Gastrocnemius medialis (tissue), 4 donors: Measurements from ENCODE around the gene PLA2R1. TPM values are rescaled to one million over a fixed set of nuclear protein-coding genes. Genes with fewer than 3 reads are reported as not detected.

Source experiments
- ATAC-seq, 2 donors: fragments of 150-250 bp; one replicate each; pipeline ENCODE4 v1.9.1; 2016
- DNase-seq, 2 donors: peaks; one replicate each; pipeline ENCODE4 v3.0.0-alpha.2; 2019
- H3K27ac ChIP-seq, 4 donors: fragments of 200-600 bp; sonication (generic); 1 replicate in 1 of 4; 2 replicates in 3 of 4; pipeline ENCODE4 v1.5.1; 2016 to 2018; ENCODE audit warnings: mild to moderate bottlenecking in 2 of 4, moderate library complexity in 1 of 4
- H3K27me3 ChIP-seq, 3 donors: fragments of 200-600 bp; sonication (generic) in 2 of 3; 1 replicate in 1 of 3; 2 replicates in 2 of 3; pipeline versions ENCODE4 v1.5.1 to v1.6.0; 2016 to 2019; ENCODE audit warnings: mild to moderate bottlenecking in 1 of 3, moderate library complexity in 1 of 3
- H3K36me3 ChIP-seq, 2 donors: fragments of 200-600 bp; sonication (generic) in 1 of 2; one replicate each; pipeline ENCODE4 v1.5.1; 2017 to 2018
- H3K4me1 ChIP-seq, 2 donors: fragments of 200-600 bp; sonication (generic) in 1 of 2; one replicate each; pipeline ENCODE4 v1.5.1; 2016 to 2017; ENCODE audit warnings: mild to moderate bottlenecking in 2 of 2
- H3K4me3 ChIP-seq, 4 donors: fragments of 200-600 bp; sonication (generic) in 3 of 4; 1 replicate in 1 of 4; 2 replicates in 3 of 4; pipeline ENCODE4 v1.5.1; 2016 to 2019; ENCODE audit warnings: mild to moderate bottlenecking in 2 of 4
- H3K9me3 ChIP-seq, 3 donors: fragments of 200-600 bp; sonication (generic) in 2 of 3; 1 replicate in 1 of 3; 2 replicates in 2 of 3; pipeline ENCODE4 v1.5.1; 2016 to 2019
- POLR2A ChIP-seq, 2 donors: fragments of 450-650 bp; IDR thresholded peaks; one replicate each; pipeline ENCODE4 v1.6.1; 2017; ENCODE audit warnings: antibody characterized with exemption in 2 of 2, mild to moderate bottlenecking in 2 of 2, moderate library complexity in 2 of 2
- in situ Hi-C, 4 donors: fragments of 200-750 bp; cut with MboI; loops; one replicate each; pipeline versions ENCODE4 v1.15.0 to v1.8.0; 2017; ENCODE audit warnings: low sequenced_read_pairs in 4 of 4
- intact Hi-C: fragments of 100-400 bp; cut with DNase I; formaldehyde crosslinking; loops from one replicate; pipeline ENCODE4 v1.15.1; 2023; ENCODE audit warnings: low total_unique reads
- total RNA-seq, 4 donors: library from RNA; depleted of rRNA; stranded (reverse); fragments of >200 nt; gene quantifications; one replicate each; pipeline versions ENCODE4 v1.1.0 to v1.2.3, GENCODE V29; 2016
- TF ChIP-seq, protein P1 (sequence below), 5 experiments: fragments of 450-650 bp in 3 of 5; fragments of 200-600 bp in 2 of 5; sonication (generic) in 2 of 5; IDR thresholded peaks in 4 of 5; conservative IDR thresholded peaks in 1 of 5; 1 replicate in 4 of 5; 2 replicates in 1 of 5; pipeline ENCODE4 v1.5.1; 2016 to 2019; ENCODE audit warnings: antibody characterized with exemption in 5 of 5, mild to moderate bottlenecking in 3 of 5, moderate library complexity in 3 of 5

Gene PLA2R1
- total RNA-seq, 4 donors from 2014 or later: 0.34 to 1.0 (median 0.45) TPM

DNA sequence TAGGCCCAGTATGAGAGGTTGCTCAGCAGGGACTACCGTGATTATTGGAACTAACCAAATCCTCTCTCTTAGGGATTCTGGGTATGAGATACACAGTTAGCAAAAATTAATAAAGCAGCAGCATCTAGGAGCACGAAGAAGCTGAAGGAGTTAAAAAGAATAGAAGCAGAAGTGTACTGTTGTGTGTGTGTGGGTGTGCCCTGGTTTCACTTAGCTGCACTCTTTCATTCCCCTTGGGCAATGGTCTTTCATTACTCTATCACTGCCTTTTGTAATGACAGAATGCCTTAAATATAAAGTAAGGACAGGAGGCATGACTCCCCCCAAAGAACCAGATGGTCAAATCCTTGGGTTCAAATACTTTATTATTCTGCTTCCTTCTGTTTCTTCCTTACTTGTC lies 148.5 kb downstream of the PLA2R1 start:
- intact Hi-C loops (no loop called here), in situ Hi-C loops (no loop called here)
- no peak for TF ChIP-seq POLR2A (IDR thresholded peaks at IDR 0.05)
- TF ChIP-seq, protein P1, sequence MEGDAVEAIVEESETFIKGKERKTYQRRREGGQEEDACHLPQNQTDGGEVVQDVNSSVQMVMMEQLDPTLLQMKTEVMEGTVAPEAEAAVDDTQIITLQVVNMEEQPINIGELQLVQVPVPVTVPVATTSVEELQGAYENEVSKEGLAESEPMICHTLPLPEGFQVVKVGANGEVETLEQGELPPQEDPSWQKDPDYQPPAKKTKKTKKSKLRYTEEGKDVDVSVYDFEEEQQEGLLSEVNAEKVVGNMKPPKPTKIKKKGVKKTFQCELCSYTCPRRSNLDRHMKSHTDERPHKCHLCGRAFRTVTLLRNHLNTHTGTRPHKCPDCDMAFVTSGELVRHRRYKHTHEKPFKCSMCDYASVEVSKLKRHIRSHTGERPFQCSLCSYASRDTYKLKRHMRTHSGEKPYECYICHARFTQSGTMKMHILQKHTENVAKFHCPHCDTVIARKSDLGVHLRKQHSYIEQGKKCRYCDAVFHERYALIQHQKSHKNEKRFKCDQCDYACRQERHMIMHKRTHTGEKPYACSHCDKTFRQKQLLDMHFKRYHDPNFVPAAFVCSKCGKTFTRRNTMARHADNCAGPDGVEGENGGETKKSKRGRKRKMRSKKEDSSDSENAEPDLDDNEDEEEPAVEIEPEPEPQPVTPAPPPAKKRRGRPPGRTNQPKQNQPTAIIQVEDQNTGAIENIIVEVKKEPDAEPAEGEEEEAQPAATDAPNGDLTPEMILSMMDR (IDR thresholded peaks at IDR 0.05 in 4 of 5, conservative IDR thresholded peaks at IDR 0.05 in 1 of 5): no peak
- Histone ChIP-seq H3K4me3 (no peak overlapping the region), H3K4me1 (no peaks in the 10 kb centered on the region), H3K27me3 (no peaks in the 10 kb centered on the region), H3K27ac (no peak overlapping the region), H3K36me3 (no peaks in the 10 kb centered on the region), H3K9me3 (no peaks in the 10 kb centered on the region)
- ATAC-seq (no peak), DNase-seq (no peak)

DNA sequence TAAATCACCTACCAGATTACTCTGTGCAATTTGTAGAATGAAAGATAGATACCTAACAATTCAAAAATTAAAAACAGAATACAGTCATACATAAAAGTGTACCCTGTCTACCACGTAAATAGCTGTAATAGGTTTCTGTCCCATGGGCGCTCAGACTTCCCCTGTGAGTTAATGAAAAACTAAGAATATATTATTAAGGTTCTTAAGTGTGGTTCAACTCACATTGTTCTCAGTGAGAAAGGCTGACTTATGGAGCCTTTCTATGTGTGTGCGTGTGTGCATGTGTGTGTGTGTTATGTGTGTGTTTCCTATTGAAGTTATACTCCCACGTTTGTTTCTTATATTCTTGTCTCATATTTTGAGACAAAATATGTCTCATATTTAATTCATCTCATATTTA lies 149.8 kb downstream of the PLA2R1 start:
- intact Hi-C loops (no loop called here), in situ Hi-C loops (no loop called here)
- Histone ChIP-seq H3K4me1 (no peaks in the 10 kb centered on the region), H3K27ac (no peak overlapping the region), H3K9me3 (no peaks in the 10 kb centered on the region), H3K36me3 (no peaks in the 10 kb centered on the region), H3K27me3 (no peaks in the 10 kb centered on the region), H3K4me3 (no peak overlapping the region)
- TF ChIP-seq, protein P1 (IDR thresholded peaks at IDR 0.05 in 4 of 5, conservative IDR thresholded peaks at IDR 0.05 in 1 of 5): no peak
- TF ChIP-seq POLR2A (IDR thresholded peaks at IDR 0.05): no peak
- no peak for DNase-seq
- no peak for ATAC-seq

DNA sequence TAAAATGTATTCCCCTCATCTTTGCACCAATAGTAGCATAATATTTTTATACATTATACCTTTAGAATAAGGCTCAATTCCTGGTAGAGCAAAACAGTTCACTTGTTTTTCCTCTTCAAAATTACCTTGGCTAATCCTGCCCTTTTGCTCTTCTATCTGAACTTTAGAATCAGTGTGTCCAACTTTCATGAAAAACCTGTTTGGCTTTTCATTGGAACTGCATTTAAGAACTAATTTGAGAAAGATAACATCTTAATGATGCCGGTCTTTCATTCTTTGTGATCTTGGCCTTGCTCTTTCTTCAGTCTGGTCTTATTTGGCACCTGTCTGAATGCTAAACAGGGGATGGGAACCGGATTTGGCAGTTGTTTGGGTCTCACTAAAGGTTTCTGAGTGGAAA lies 151.5 kb downstream of the PLA2R1 start:
- no peaks in the 10 kb centered on the region for H3K4me1 ChIP-seq
- H3K9me3 ChIP-seq: no peaks in the 10 kb centered on the region
- in situ Hi-C loops: no loop called here
- ATAC-seq: no peak
- H3K27ac ChIP-seq: no peak overlapping the region
- DNase-seq: no peak
- H3K27me3 ChIP-seq: no peaks in the 10 kb centered on the region
- no peaks in the 10 kb centered on the region for H3K36me3 ChIP-seq
- intact Hi-C loops: no loop called here
- H3K4me3 ChIP-seq: no peak overlapping the region
- TF ChIP-seq, protein P1 (IDR thresholded peaks at IDR 0.05 in 4 of 5, conservative IDR thresholded peaks at IDR 0.05 in 1 of 5): no peak
- no peak for TF ChIP-seq POLR2A (IDR thresholded peaks at IDR 0.05)

DNA sequence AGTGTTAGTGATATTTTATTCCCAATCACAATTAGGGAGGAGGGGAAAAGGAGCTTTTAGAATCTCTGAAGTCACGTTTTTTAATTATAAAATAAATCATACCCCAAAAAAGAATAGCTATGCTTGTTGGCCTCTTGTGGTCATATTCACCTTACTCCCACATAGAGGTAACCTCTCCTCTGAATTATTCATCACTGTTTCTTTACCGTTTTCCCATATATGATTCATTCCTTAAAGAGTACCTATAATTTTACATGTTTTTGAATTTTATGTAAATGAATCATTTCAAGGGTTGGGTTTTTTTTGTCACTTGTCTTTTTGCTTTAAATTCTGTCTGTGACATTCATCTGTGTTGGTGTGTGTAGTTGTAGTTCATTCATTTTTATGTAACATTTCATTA lies 153.8 kb downstream of the PLA2R1 start:
- Histone ChIP-seq H3K36me3 (no peaks in the 10 kb centered on the region), H3K4me3 (no peak overlapping the region), H3K9me3 (no peaks in the 10 kb centered on the region), H3K27ac (no peak overlapping the region), H3K27me3 (peaks cover 0 to 16% (median 0%) of the 10 kb centered on the region in 3 donors), H3K4me1 (peaks cover 0 to 6% of the 10 kb centered on the region in 2 donors)
- ATAC-seq (no peak), DNase-seq (no peak)
- intact Hi-C loops: no loop called here
- in situ Hi-C loops: no loop called here
- TF ChIP-seq POLR2A (IDR thresholded peaks at IDR 0.05): no peak
- TF ChIP-seq, protein P1 (IDR thresholded peaks at IDR 0.05 in 4 of 5, conservative IDR thresholded peaks at IDR 0.05 in 1 of 5): no peak

DNA sequence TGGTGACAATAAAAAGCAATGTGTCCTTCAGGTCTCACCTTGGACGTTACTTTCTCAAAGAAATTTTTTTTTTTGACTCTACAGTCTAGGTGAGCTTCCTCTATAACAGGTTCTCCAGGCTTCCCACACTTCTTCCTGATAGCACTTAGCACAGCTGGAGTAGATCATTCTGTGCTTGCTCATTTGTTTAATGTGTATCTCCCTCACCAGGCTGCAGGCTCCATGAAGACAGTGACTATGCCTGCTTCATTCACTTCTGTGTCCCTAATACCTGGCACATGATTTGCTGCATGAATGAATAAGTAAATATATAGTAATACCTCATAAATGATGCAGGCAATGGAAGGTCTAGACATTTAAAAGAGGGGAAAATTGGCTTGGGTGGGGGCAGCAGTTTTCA lies 154.5 kb downstream of the PLA2R1 start:
- Histone ChIP-seq H3K4me3 (no peak overlapping the region), H3K27ac (no peak overlapping the region), H3K9me3 (no peaks in the 10 kb centered on the region), H3K36me3 (no peaks in the 10 kb centered on the region), H3K4me1 (peaks cover 0 to 6% of the 10 kb centered on the region in 2 donors), H3K27me3 (peaks cover 0 to 16% (median 0%) of the 10 kb centered on the region in 3 donors)
- ATAC-seq (no peak), DNase-seq (no peak)
- intact Hi-C loops (no loop called here), in situ Hi-C loops (no loop called here)
- TF ChIP-seq POLR2A (IDR thresholded peaks at IDR 0.05): no peak
- TF ChIP-seq, protein P1 (IDR thresholded peaks at IDR 0.05 in 4 of 5, conservative IDR thresholded peaks at IDR 0.05 in 1 of 5): no peak
